H1 (cell line): Measurements from ENCODE around the gene SLU7. TPM values are rescaled to one million over a fixed set of nuclear protein-coding genes. Genes with fewer than 3 reads are reported as not detected.
A peak's percentile ranks its signal among the peaks of the same experiment; 100 is the strongest.

ENCODE experiments used
- CTCF ChIA-PET: fragments of 300-600 bp; sonication (Branson Sonifier 250); formaldehyde crosslinking; loops from one replicate; lab custom pipeline; 2021; ENCODE audit not compliant: partially characterized antibody; lab: Charles Lee
- POLR2A ChIA-PET: fragments of 300-600 bp; sonication (Branson Sonifier 250); formaldehyde crosslinking; loops from one replicate; lab custom pipeline; 2021; ENCODE audit warnings: inconsistent platforms; ENCODE audit not compliant: partially characterized antibody; lab: Charles Lee
- DNase-seq, 2 experiments: peaks; one replicate each; pipeline versions ENCODE4 v3.0.0 to v3.0.0-alpha.2; 2010 to 2022; ENCODE audit warnings: low spot score in 2 of 2, low read depth in 1 of 2, mixed read lengths in 1 of 2
- FAIRE-seq: peaks from 2 replicates; lab custom pipeline; 2011; peaks lifted over from hg19 to GRCh38; lab: Jason Lieb, UNC
- H2AFZ ChIP-seq: 2 replicates; pipeline ENCODE4 v1.8.1; 2012; ENCODE audit warnings: low read length, inconsistent platforms
- H2AK5ac ChIP-seq: 2 replicates; pipeline ENCODE4 v1.6.1; 2013; ENCODE audit warnings: low read depth, low read length
- H2BK120ac ChIP-seq: replicated peaks from 2 replicates; pipeline ENCODE3; 2013; ENCODE audit warnings: low read depth, low read length, inconsistent platforms
- H2BK12ac ChIP-seq: 2 replicates; pipeline ENCODE4 v1.6.1; 2013; ENCODE audit warnings: low read depth, low read length
- H2BK15ac ChIP-seq: 2 replicates; pipeline ENCODE4 v1.6.1; 2013; ENCODE audit warnings: low read length
- H2BK20ac ChIP-seq: 2 replicates; pipeline ENCODE4 v1.6.1; 2013; ENCODE audit warnings: low read length
- H2BK5ac ChIP-seq: 2 replicates; pipeline ENCODE4 v1.6.1; 2013; ENCODE audit warnings: low read depth, low read length
- H3K14ac ChIP-seq: 2 replicates; pipeline ENCODE4 v1.6.1; 2013; ENCODE audit warnings: inconsistent platforms; ENCODE audit not compliant: insufficient read length
- H3K18ac ChIP-seq: 2 replicates; pipeline ENCODE4 v1.6.1; 2013; ENCODE audit warnings: low read length; ENCODE audit errors: extremely low read depth
- H3K23ac ChIP-seq: 2 replicates; pipeline ENCODE4 v1.6.1; 2013; ENCODE audit warnings: inconsistent platforms; ENCODE audit not compliant: insufficient read length
- H3K23me2 ChIP-seq: 2 replicates; pipeline ENCODE4 v1.6.1; 2013; ENCODE audit warnings: low read depth, low read length
- H3K27ac ChIP-seq: 2 replicates; pipeline ENCODE4 v1.6.1; 2011; ENCODE audit warnings: low read depth, low read length, inconsistent platforms
- H3K27me3 ChIP-seq, 4 experiments: replicated peaks in 1 of 4; 1 replicate in 1 of 4; 2 replicates in 3 of 4; pipeline versions ENCODE4 v1.6.1 to v1.8.1; 2011 to 2013; ENCODE audit warnings: low read length in 3 of 4, mild to moderate bottlenecking in 3 of 4, inconsistent platforms in 2 of 4, mixed read lengths in 2 of 4, moderate library complexity in 1 of 4; ENCODE audit not compliant: control insufficient read depth in 3 of 4, insufficient read depth in 3 of 4; ENCODE audit errors: extremely low read depth in 1 of 4
- H3K36me3 ChIP-seq, 4 experiments: 2 replicates each; pipeline versions ENCODE4 v1.6.1 to v1.8.1; 2011 to 2013; ENCODE audit warnings: mild to moderate bottlenecking in 4 of 4, low read length in 3 of 4, moderate library complexity in 2 of 4, control low read depth in 1 of 4, inconsistent platforms in 1 of 4; ENCODE audit not compliant: insufficient read depth in 4 of 4, control insufficient read depth in 2 of 4
- H3K4ac ChIP-seq: replicated peaks from 2 replicates; pipeline ENCODE3; 2013; ENCODE audit warnings: low read length, low read depth, mixed read lengths, inconsistent platforms; ENCODE audit not compliant: insufficient read length
- H3K4me1 ChIP-seq, 4 experiments: replicated peaks in 1 of 4; 1 replicate in 1 of 4; 2 replicates in 3 of 4; pipeline versions ENCODE4 v1.6.1 to v1.8.1; 2011 to 2013; ENCODE audit warnings: low read length in 3 of 4, inconsistent platforms in 2 of 4, mixed read lengths in 1 of 4; ENCODE audit not compliant: insufficient read depth in 4 of 4, control insufficient read depth in 3 of 4
- H3K4me2 ChIP-seq, 2 experiments: 2 replicates each; pipeline versions ENCODE4 v1.6.1 to v1.8.1; 2011 to 2013; ENCODE audit warnings: low read depth in 2 of 2, low read length in 2 of 2, control low read depth in 1 of 2, inconsistent platforms in 1 of 2, mild to moderate bottlenecking in 1 of 2; ENCODE audit not compliant: insufficient read depth in 1 of 2
- H3K4me3 ChIP-seq, 4 experiments: fragments of 200-600, 300-600 bp in 1 of 4; sonication (generic), shearing (Covaris generic), sonication (Bioruptor Twin) in 1 of 4; 2 replicates each; pipeline versions ENCODE4 v1.5.1 to v1.8.1; 2011 to 2016; ENCODE audit warnings: low read length in 4 of 4, low read depth in 3 of 4, control low read depth in 2 of 4, inconsistent platforms in 2 of 4, mild to moderate bottlenecking in 2 of 4, mixed read lengths in 1 of 4, moderate library complexity in 1 of 4; ENCODE audit not compliant: insufficient read depth in 2 of 4; ENCODE audit errors: extremely low read depth in 1 of 4
- H3K56ac ChIP-seq: replicated peaks from 2 replicates; pipeline ENCODE3; 2013; ENCODE audit warnings: low read depth, mild to moderate bottlenecking, mixed read lengths, low read length, inconsistent platforms; ENCODE audit not compliant: insufficient read length
- H3K79me1 ChIP-seq: 2 replicates; pipeline ENCODE4 v1.6.1; 2013; ENCODE audit warnings: low read depth, low read length, control low read depth
- H3K79me2 ChIP-seq, 2 experiments: 2 replicates each; pipeline versions ENCODE4 v1.6.1 to v1.8.1; 2012 to 2013; ENCODE audit warnings: low read length in 2 of 2, mild to moderate bottlenecking in 2 of 2, inconsistent platforms in 1 of 2; ENCODE audit not compliant: insufficient read depth in 2 of 2, control insufficient read depth in 1 of 2
- H3K9ac ChIP-seq, 4 experiments: replicated peaks in 1 of 4; 1 replicate in 1 of 4; 2 replicates in 3 of 4; pipeline versions ENCODE4 v1.6.1 to v1.8.1; 2011 to 2013; ENCODE audit warnings: low read depth in 3 of 4, low read length in 3 of 4, control low read depth in 2 of 4, mild to moderate bottlenecking in 2 of 4, moderate library complexity in 2 of 4, inconsistent platforms in 1 of 4; ENCODE audit errors: extremely low read depth in 1 of 4
- H3K9me3 ChIP-seq, 2 experiments: 2 replicates each; pipeline versions ENCODE4 v1.6.1 to v1.8.1; 2012 to 2013; ENCODE audit warnings: mild to moderate bottlenecking in 2 of 2, moderate library complexity in 2 of 2, control low read depth in 1 of 2, inconsistent platforms in 1 of 2, low read depth in 1 of 2, low read length in 1 of 2, mixed read lengths in 1 of 2; ENCODE audit not compliant: insufficient read depth in 2 of 2
- H4K20me1 ChIP-seq, 2 experiments: replicated peaks in 1 of 2; 2 replicates each; pipeline versions ENCODE3 to v1.8.1; 2011 to 2013; ENCODE audit warnings: inconsistent platforms in 2 of 2, low read length in 2 of 2, mild to moderate bottlenecking in 1 of 2; ENCODE audit not compliant: insufficient read depth in 2 of 2, control insufficient read depth in 1 of 2
- H4K5ac ChIP-seq: 2 replicates; pipeline ENCODE4 v1.6.1; 2013; ENCODE audit warnings: low read length, low read depth, mixed read lengths, inconsistent platforms; ENCODE audit not compliant: insufficient read length
- H4K8ac ChIP-seq: 2 replicates; pipeline ENCODE4 v1.8.0; 2013; ENCODE audit warnings: mild to moderate bottlenecking, moderate library complexity, low read length, inconsistent platforms; ENCODE audit not compliant: insufficient read depth; ENCODE audit errors: extremely low read depth
- H4K91ac ChIP-seq: replicated peaks from 2 replicates; pipeline ENCODE3; 2013; ENCODE audit warnings: low read length, mixed read lengths, inconsistent platforms; ENCODE audit not compliant: insufficient read length
- CEBPB ChIP-seq: IDR thresholded peaks from 2 replicates; pipeline ENCODE4 v1.6.1; 2012; ENCODE audit warnings: low read depth, low read length
- RAD21 ChIP-seq, 2 experiments: IDR thresholded peaks in 1 of 2; conservative IDR thresholded peaks in 1 of 2; 2 replicates each; pipeline ENCODE4 v1.6.1; 2011; ENCODE audit warnings: low read depth in 2 of 2, low read length in 2 of 2, improper control_type of control experiment in 1 of 2, inconsistent platforms in 1 of 2, mild to moderate bottlenecking in 1 of 2, moderate library complexity in 1 of 2
- WGBS, 2 experiments: shearing (Covaris generic) in 1 of 2; methylation state at CpG; one replicate each; pipeline versions ENCODE4 v1.1.6 to v1.1.7; 2013 to 2015; ENCODE audit warnings: low lambda C conversion rate in 2 of 2, mixed read lengths in 2 of 2, inconsistent platforms in 1 of 2, low coverage in 1 of 2, missing lambda C conversion rate in 1 of 2; ENCODE audit not compliant: insufficient replicate concordance in 2 of 2, insufficient coverage in 1 of 2, insufficient read length in 1 of 2; ENCODE audit errors: extremely low coverage in 1 of 2, missing lambda C conversion rate in 1 of 2; 5-methylcytosine and 5-hydroxymethylcytosine counted together
- polyA plus RNA-seq, 7 experiments: library from polyadenylated mRNA; depleted of rRNA in 3 of 7; stranded (reverse) in 5 of 7; unstranded in 2 of 7; fragments of >200 nt in 5 of 7; fragments of 200-250 nt in 2 of 7; gene quantifications; 1 replicate in 5 of 7; 2 replicates in 1 of 7; 4 replicates in 1 of 7; pipeline versions ENCODE4 v1.2.1 to v1.2.3, GENCODE V29; 2011 to 2013; ENCODE audit warnings: missing spikeins in 2 of 7, mixed read lengths in 2 of 7
- total RNA-seq: library from RNA; stranded (reverse); fragmentation: NEBNext Ultra II Directional; extraction: Animal tissue kit (Norgen Biotek cat#: 25700); gene quantifications from 2 replicates; pipeline ENCODE4 v1.2.1, GENCODE V29; 2021

Gene SLU7
- total and polyA plus RNA-seq, 2 of the 8 experiments (the other 6 are each of a cell fraction or from before 2014, with no cell fraction given): 6.0 to 34.1 TPM

DNA sequence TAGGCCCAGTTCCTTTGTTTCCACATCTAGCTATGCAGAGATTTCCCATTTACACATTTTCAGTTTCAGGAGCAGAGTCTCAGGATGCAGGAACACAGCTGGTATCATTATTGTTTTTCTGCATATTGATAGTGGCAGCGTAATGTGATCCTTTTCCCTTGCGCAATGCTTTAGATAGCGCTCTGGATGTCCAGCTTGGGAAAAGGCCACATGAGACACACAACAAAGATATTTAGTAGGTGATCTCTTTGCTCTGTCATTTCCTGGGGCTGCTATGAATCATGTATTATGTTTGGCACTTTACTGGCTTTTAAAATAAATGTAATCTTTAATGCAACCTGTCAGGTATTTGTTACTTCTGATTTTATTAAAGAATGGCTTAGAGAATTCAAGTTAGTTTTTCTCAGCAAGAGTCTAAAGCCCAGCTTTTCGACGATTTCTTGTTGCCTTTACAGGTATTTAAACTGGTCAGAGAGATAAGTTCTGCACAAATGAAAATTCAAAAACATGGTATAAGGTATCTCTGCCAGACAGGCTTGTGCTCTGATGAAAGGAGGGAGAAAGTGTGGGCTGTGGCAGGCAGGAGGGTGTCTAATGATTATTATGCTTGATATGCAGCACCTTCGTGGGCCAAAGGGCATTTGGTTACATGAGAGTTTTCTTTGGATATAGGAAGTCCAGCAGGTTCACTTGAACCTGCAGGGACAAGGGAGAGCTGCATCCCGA is 45.0 kb upstream of the SLU7 start:
- H3K14ac ChIP-seq: no peak overlapping the region
- H3K36me3 ChIP-seq: no peaks in the 10 kb centered on the region
- DNase-seq (no peak), FAIRE-seq (no peak)
- H3K27ac ChIP-seq: no peak overlapping the region
- H3K4me2 ChIP-seq: no peak overlapping the region
- H3K27me3 ChIP-seq: no peaks in the 10 kb centered on the region
- no peaks in the 10 kb centered on the region for H3K79me1 ChIP-seq
- ChIA-PET POLR2A (no interaction called here), CTCF (interaction anchor here (0.9 to 2.4 kb wide), 4 partner anchors 12 to 25 kb away, joined by 3 to 10 read pairs (median 4); no protein-coding TSS in a partner anchor)
- H3K18ac ChIP-seq: no peak overlapping the region
- no peak overlapping the region for H3K23ac ChIP-seq
- H2AFZ ChIP-seq: no peak overlapping the region
- H4K8ac ChIP-seq: no peak overlapping the region
- no peaks in the 10 kb centered on the region for H4K20me1 ChIP-seq
- no peak overlapping the region for H4K5ac ChIP-seq
- no peak overlapping the region for H3K56ac ChIP-seq
- WGBS, 2 experiments: 70% methylated on average over 7 of the region's 7 CpGs; no CpG with 5 or more reads in 1 of the 2 experiments
- no peak overlapping the region for H3K4me3 ChIP-seq
- H2BK5ac ChIP-seq: no peak overlapping the region
- no peak overlapping the region for H3K9ac ChIP-seq
- H2BK15ac ChIP-seq: no peak overlapping the region
- no peak overlapping the region for H2AK5ac ChIP-seq
- H4K91ac ChIP-seq: no peak overlapping the region
- no peaks in the 10 kb centered on the region for H3K79me2 ChIP-seq
- H2BK12ac ChIP-seq: no peak overlapping the region
- TF ChIP-seq CEBPB: peak; percentile 53; the same call in 1 of the 2 replicates
- no peak for TF ChIP-seq RAD21 (IDR thresholded peaks at IDR 0.05 in 1 of 2, conservative IDR thresholded peaks at IDR 0.05 in 1 of 2; ENCODE audit: low read depth in 2 of 2, low read length in 2 of 2)
- no peak overlapping the region for H3K4ac ChIP-seq
- peaks cover 0 to 6% (median 2%) of the 10 kb centered on the region in 4 experiments; a peak in 4 of 7 replicates for H3K4me1 ChIP-seq
- no peaks in the 10 kb centered on the region for H3K23me2 ChIP-seq
- H2BK20ac ChIP-seq: no peak overlapping the region
- no peaks in the 10 kb centered on the region; a peak in 1 of 4 replicates for H3K9me3 ChIP-seq
- no peak overlapping the region for H2BK120ac ChIP-seq
